NCI-H2227 (cell line): ENCODE measurements around the gene TMC5.

Experiments
- DNase-seq: peaks from one replicate; lab custom pipeline; 2025; ENCODE audit not compliant: unreplicated experiment; lab: John Stamatoyannopoulos, UW

Gene TMC5

GRCh38 chr16:19460397-19460796 lies 42.7 kb downstream of the TMC5 start:
- no peak for DNase-seq

GRCh38 chr16:19463468-19464315 lies 46.0 kb downstream of the TMC5 start:
- DNase-seq, result no peak

GRCh38 chr16:19468300-19468699 lies 50.6 kb downstream of the TMC5 start:
- DNase-seq, result no peak

GRCh38 chr16:19472482-19472881 lies 54.8 kb downstream of the TMC5 start:
- no peak for DNase-seq

DNA sequence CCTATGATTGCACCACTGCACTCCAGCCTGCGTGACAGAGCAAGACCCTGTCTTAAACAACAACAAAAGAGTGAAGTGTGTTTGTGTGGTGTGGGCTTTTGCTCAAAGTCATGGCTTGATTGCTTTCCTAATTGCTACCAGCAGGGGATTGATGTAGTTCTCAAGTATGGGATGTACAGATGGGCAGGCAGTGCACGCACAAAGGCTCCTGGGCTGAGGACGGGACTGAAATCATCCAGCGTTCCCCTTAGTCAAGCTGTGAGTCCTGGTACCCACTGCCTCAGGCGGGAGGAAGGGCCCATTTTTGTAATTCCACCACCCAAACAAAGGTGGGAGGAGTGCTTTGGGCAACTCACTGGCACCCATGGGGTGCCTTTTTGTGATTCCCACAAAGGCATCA lies 56.9 kb downstream of the TMC5 start:
- DNase-seq, result peak; percentile 16

GRCh38 chr16:19478505-19478904 lies 60.8 kb downstream of the TMC5 start:
- no peak for DNase-seq

GRCh38 chr16:19479302-19479721 lies 61.6 kb downstream of the TMC5 start:
- no peak for DNase-seq

DNA sequence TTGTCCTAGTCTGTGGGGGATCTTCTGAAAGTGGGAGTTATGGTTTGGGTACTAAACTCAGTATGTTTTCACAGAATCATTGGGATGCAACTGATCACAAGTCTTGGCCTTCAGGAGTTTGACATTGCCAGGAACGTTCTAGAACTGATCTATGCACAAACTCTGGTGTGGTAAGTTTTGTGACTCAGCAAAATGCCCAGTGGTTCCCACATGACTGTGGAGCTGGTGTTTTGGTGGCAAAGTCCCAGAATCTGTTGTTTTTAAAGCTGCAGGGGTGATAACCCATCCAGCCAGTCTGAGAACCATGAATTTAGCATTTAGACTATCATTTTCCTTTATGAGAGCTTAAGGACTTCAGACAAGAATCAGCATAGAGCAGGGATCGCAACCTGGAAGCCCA lies 63.6 kb downstream of the TMC5 start:
- DNase-seq, result no peak

DNA sequence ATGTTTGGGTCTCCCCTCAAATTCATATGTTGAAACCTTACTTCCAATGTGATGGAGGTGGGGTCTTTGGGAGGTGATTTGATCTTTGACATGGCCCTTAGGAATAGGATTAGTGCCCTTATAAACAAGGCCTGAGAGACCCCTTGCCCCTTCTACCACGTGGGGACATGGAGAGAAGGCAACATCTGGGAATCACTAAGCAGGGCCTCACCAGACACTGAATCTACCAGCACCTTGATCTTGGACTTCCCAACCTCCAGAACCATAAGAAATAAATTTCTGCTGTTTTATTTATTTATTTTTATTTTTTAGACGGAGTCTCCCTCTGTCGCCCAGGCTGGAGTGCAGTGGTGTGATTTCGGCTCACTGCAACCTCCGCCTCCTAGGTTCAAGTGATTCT lies 64.1 kb downstream of the TMC5 start:
- no peak for DNase-seq

GRCh38 chr16:19482291-19482690 lies 64.6 kb downstream of the TMC5 start:
- no peak for DNase-seq

- DNase-seq, result no peak
These were observed 66.4 kb downstream of the TMC5 start for GRCh38 chr16:19484096-19484495.

- DNase-seq, result no peak
These were observed 67.9 kb downstream of the TMC5 start for GRCh38 chr16:19485611-19486010.

DNA sequence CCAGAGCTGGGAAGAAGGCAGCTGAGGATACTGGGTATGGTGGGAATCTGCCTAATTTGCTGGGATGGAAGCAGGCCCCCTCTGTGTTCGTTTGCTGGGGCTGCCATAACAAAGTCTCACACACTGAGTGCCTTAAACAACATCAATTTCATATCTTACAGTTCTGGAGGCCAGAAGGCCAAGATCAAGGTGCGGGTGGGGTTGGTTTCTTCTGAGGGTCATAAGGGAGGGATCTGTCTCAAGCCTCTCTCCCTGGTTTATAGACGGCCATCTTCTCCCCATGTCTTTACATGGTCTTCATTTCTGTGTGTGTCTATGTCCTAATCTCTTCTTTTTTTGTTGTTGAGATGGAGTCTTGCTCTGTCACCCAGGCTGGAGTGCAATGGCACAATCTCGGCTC lies 68.4 kb downstream of the TMC5 start:
- no peak for DNase-seq

GRCh38 chr16:19486750-19487325 lies 69.2 kb downstream of the TMC5 start:
- no peak for DNase-seq

GRCh38 chr16:19488213-19488640 lies 70.5 kb downstream of the TMC5 start:
- no peak for DNase-seq

DNA sequence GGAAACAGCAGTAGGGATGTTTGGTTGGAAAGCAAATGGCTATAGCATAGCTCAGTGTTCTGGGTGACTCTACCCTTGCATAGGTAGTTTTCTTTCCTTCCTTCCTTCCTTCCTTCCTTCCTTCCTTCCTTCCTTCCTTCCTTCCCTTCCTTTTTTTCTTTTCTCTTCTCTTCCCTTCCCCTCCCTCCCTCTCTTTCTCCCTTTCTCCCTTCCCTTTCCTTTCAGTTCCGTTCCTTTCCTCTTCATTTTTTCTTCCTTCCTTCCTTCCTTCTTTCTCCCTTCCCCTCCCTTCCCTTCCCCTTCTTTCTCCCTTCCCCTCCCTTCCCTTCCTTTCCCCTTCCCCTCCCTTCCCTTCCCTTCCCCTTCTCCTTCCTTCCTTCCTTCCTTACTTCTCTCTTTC lies 72.9 kb downstream of the TMC5 start:
- DNase-seq, result no peak

DNA sequence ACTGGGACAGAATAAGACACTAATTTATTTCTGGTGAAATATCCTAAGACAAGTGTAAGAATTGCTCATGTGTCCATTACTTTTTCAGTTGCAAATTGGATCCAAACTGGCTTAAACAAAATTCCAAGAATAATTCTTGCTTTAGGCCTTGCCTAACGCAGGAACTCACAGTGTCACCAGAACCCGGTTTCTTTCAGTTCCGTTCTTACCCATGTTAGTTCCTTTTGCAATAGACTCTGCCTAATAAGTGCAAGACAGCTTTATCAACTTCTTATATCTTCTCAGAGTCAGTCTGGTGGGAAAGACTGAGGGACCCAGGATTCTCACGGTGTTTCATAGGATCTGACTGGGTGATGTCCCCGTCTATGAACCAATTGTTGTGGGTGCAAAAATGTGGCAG lies 79.5 kb downstream of the TMC5 start:
- no peak for DNase-seq

DNA sequence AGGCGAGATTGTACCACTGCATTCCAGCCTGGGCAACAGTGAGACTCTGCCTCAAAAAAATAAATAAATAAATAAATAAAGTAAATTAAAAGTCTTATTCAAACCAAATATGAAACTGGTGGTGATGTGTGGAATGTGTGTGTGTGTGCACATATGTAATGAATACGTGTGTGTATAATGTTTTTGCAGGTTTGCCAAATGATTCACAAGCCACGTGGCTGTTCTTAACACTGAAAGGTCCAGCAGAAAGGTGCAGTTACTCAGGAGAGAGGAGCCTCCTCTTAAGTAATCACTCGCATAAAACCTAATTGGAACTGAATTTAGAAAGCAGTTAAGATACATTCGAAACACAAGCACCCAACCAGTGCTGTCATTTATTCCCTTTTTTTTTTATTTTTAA lies 81.3 kb downstream of the TMC5 start:
- DNase-seq, result no peak

GRCh38 chr16:19499481-19499880 lies 81.8 kb downstream of the TMC5 start:
- DNase-seq, result no peak

DNA sequence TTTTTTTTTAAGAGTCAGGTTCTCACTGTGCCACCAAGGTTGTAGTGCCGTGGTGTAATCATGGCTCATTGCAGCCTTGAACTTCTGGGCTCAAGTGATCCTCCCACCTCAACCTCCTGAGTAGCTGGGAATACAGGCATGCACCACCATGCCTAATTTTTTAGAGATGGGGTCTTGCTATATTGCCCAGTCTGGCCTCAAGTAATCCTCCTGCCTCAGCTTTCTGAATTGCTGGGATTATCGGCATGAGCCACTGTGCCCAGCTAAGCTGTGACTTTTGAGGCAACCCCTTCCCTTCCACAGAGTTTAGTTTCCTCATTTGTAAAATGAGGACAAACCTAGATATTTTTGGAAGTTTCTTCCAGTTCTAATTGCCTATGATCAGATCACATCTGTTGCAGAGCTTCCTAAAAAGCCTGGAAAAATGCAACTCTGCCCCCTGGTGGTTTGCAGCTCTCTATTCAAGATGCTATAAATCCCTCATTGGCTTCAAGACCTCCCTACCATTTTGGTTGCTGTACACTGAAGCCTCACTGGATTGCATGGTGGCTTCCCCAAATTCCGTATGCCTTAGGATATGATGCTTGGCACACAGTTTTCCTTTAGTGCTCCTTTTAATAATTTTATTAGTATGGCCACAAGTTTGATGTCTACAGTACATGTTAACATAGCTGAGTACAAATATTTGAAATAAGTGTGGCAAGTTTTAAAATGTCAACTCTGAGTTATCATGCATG lies 84.9 kb downstream of the TMC5 start:
- DNase-seq, result peak; percentile 83

- no peak for DNase-seq
These were observed 85.9 kb downstream of the TMC5 start for GRCh38 chr16:19503461-19504075.
